ENCODE data around the gene INPP5B. TPM values are rescaled to one million over a fixed set of nuclear protein-coding genes. Genes with fewer than 3 reads are reported as not detected.
"Not testable (repeated sequence)": the region's sequence is repeated elsewhere in the genome, so short reads cannot be mapped to it uniquely, and the experiment has no call there.

INPP5B gene
- total RNA-seq, 1 donor from 2014 or later: 13.7 TPM

DNA sequence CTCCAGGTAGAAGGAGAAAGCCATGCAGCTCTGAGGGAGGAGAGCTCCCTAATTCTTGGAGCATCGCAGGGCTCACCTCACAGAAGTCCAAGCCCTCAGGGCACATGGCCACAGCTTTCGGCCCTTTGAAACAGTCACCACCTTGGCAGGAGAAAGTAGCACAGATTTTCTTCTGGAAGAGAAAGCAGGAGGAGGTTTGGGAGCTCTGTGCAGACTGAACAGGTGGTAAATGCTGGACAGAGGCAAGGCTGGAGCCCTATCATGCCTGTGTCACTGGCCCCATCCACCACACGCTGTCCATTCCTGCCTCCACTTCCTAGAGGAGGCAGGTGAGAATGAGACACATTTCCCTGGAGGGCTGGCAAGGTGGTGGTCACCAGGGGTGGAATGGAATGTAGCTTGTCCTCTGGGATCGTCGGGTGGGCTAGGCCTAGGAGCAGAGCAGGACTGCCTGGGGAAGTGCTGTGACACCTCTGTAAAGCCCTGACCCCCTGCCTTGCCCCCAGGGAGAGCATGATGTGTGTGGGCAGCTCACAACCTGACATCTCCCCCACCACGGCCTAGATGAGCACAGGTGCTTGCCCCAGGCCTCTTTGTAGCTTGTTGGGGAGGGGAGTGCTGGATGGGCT is 2.8 kb upstream of the INPP5B start:
- intact Hi-C loops (cut with DNase I): loop anchor here (5.0 kb wide), 3 partner anchors 38 to 257 kb away; partner anchors contain the start of genes C1orf122, CDCA8 and YRDC
- DNase-seq (ENCODE audit: low spot score): no peak

DNA sequence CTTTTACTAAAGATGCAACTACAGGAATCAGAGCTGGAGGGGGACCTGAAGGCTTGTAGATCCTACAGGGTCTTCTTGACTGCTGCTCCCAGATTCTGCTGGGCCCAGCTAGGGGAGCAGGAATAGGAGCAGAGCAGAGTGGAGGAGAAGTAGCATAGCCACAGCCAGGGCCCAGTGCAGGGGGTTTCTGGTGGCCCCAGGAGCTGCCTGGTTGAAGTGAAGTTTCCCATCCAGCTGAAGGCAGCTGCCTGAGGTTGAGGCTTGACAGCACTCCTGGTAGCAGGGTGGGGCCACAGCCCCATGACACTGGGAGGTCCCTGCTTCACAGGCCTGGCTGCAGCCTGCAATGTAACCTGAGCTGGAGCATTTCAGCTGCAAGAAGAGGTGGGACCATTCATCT is 2.0 kb upstream of the INPP5B start:
- intact Hi-C loops (cut with DNase I): loop anchor here (5.0 kb wide), 3 partner anchors 38 to 257 kb away; partner anchors contain the start of genes C1orf122, CDCA8 and YRDC
- peak; percentile 39 for DNase-seq (ENCODE audit: low spot score)

DNA sequence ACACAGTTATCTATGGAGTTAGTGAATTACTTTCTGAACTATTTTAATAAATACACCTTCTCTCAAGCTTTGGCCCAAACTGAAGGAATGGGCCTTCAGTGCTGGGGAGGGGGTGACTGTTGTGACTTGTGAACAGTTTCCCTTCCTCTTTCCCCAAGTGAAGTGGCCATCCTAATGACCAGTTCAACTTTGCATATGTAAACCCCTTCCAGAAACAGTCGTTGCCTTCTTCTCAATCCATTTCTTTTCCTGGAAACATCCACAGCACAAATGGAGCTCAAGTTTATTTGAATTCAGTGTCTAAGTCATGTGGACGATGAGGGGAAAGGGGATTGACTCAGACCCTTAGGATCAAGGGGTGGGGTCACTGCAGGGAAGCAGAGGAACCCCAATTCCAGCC is 1.3 kb upstream of the INPP5B start:
- intact Hi-C loops (cut with DNase I): loop anchor here (5.0 kb wide), 3 partner anchors 39 to 256 kb away; partner anchors contain the start of genes C1orf122, CDCA8 and YRDC
- no peak for DNase-seq (ENCODE audit: low spot score)

DNA sequence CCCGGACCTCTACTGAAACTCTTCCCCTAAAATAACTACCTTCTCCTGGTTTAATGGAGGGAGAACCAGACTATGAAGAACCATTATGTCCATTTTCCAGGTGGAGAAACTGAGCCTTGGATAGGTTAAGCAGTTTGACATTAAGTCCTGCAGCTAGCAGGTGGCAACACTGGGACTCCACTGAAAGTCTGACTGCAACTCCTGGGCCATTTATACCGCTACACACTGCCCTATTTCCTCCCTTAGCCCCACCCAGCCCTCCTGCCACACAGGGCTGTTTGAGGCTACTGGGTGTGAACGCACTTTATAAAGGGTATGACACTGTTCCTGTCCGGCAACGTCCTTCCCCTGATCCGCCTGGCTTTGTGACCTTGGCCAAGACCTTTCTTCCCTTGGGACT is 511 bp upstream of the INPP5B start:
- intact Hi-C loops (cut with DNase I): loop anchor here (5.0 kb wide), 3 partner anchors 40 to 255 kb away; partner anchors contain the start of genes C1orf122, CDCA8 and YRDC
- no peak for DNase-seq (ENCODE audit: low spot score)

DNA sequence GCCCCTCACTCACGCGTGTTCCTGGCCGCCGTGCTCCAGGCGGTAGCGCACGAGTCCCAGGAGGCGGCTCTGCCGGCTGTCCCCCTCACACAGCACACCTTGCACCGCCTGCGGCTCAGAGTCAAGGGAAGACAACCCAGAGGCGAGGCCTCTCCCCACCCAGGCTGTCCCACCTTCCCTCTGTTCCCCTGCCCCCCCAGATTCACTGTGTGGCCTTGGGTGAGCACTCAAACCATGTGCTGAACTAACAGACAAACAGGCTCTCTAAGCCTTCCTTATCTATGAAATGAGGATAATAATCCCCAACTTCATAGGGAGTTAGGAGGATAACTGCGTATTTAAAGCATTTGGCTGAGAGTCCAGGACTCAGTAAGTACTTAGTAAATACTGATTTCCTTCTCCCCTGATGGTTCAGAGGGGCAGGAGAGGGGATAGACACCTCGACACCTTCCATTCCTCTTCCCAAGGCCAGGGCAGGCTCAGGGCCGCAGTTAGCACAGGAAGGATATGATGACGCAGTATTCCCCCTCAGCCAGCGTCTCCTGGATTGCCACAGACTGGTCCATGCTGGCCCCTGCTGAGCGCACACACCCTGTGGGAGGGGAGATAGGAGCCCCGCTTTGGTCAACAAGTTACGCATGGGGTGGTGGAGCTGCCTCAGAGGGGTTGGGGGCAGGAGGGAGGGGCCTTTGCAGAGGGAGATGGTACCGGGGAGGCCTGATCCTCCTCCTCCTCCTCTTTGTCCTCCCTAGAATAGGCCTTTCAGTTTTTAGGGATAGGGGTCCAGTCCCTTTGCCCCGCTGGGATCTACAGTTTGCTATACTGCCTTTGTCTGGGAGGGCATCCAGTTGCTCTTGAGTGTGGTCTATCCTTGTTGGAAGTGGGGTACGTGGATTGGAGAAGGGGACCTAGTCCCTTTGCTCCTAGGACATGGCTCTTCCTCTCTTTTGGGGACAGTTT is 830 bp downstream of the INPP5B start:
- peak; percentile 79 for DNase-seq (ENCODE audit: low spot score)
- intact Hi-C loops (cut with DNase I): loop anchor here (5.0 kb wide), 3 partner anchors 41 to 254 kb away; partner anchors contain the start of genes C1orf122, CDCA8 and YRDC

DNA sequence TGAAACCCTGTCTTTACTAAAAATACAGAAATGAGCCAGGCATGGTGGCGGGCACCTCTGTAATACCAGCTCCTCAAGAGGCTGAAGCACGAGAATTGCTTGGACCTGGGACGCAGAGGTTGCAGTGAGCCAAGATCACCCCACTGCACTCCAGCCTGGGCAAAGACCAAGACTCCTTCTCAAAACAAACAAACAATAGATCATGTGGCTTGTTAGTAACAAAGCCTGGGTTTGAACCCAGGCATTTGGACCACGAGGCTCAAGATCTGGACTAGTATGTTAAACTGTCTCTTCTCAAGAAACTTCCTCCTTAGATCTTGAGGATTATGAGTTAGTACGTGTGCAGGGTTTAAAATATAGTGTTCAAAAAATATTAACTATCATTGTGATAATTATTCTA is 1.6 kb downstream of the INPP5B start:
- no peak for DNase-seq (ENCODE audit: low spot score)
- intact Hi-C loops (cut with DNase I): loop anchor here (5.0 kb wide), 3 partner anchors 42 to 253 kb away; partner anchors contain the start of genes C1orf122, CDCA8 and YRDC

DNA sequence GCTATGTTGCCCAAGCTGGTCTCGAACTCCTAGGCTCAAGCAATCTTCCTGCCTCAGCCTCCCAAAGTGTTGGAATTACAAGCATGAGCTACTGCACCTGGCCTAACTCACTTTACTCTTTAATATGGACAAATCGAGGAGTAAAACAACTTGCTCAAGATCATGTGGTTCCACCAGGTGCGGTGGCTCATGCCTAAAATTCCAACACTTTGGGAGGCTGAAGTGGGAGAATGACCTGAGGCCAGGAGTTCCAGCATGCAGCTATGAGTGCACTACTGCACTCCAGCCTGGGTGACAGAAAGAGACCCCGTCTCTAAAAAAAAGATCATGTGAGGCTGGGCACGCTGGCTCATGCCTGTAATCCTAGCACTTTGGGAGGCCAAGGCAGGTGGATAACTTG is 2.0 kb downstream of the INPP5B start:
- no peak for DNase-seq (ENCODE audit: low spot score)
- intact Hi-C loops (cut with DNase I): loop anchor here (5.0 kb wide), 3 partner anchors 42 to 253 kb away; partner anchors contain the start of genes C1orf122, CDCA8 and YRDC

DNA sequence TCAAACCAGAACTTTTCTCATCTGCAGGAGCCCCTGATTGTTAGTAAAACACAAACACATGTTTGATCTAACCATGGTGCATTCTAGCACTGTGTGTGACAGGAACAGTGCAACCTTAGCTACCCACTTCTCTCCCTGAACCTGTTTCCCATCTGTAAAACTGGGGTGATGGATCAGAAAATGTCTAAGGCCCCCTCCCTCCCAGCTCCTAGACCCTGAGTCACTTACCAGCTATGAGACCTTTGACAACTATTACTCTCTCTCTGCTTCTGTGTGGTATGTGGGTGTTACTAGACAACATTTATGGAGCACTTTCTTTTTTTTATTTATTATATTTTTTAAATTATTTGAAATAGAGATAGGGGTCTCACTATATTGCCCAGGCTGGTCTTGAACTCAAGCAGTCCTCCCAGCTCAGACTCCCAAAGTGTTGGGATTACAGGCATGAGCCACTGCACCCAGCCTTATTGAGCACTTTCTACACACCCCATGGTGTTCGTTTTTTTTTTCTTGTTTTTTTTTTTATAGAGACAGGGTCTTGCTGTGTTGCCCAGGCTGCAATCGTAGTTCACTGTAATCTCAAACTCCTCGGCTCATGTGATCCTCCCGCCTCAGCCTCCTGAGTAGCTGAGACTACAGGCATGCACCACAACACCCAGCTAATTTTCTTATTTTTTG is 2.6 kb downstream of the INPP5B start:
- intact Hi-C loops (cut with DNase I): no loop called here
- no peak for DNase-seq (ENCODE audit: low spot score)

DNA sequence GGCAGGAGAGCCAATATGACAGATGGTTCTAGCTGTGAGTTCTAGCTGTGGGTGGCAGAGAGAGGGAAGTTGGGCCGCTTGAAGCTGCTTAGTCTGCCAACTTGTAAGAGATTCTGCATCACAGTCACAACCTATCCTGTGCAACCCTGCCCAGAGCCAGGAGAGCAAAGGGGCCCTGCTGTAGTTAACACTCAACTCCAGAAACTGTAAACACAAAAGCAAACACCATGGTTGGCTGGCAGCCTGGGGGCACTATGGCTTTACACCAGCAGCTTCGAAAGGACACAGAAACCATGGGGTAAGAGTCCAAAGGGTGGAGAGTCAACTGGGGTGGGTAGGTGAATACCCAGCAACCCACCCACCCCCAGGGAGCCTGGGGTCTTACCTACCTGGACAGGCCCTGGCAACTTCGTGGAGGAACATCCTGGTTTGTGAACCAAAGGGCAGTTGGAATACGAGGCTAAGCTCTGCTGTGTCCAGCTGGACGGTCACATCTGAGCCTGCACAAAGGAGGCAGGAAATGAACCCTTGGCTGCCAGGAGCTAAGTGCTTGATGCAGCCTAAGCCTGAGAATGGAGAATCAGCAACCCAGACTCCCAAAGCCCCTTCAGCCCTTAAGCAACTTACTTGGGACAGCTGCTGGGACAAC is 6.4 kb downstream of the INPP5B start:
- intact Hi-C loops (cut with DNase I): no loop called here
- DNase-seq (ENCODE audit: low spot score): no peak

DNA sequence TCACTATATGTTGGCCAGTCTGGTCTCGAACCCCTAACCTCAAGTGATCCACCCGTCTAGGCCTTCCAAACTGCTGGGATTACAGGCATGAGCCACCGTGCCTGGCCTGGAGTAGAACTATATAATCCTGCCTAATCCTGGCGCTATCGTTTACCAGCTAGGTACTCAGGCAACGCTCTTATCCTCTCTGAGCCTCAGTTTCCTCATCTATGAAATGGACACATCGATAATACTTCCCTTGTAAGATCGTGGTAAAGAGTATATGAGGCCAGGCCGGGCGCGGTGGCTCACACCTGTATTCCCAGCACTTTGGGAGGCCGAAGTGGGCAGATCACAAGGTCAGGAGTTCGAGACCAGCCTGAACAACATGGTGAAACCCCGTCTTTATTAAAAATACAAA is 10.1 kb downstream of the INPP5B start:
- DNase-seq (ENCODE audit: low spot score); intact Hi-C loops (cut with DNase I): not testable (repeated sequence)

DNA sequence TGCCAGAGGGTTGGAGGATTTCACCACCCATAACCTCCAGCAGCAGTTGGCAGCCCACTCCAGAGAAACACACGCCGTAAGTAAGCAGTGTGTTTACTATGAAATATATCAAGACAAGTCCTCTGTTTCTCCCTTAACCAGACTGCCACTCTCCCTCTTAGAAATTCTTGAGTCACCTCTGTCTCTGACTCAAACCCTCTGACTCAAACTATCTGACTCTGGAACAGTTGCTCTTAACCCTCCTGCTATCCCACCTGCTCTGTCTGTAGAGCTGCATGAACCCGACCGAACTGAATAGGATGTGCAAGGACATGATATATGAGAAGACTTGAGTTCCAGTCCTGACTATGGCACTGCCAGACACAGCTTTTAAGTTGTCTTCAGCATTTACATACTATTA is 14.1 kb downstream of the INPP5B start:
- DNase-seq (ENCODE audit: low spot score): no peak
- intact Hi-C loops (cut with DNase I): loop anchor here (5.0 kb wide), 1 partner anchor 75 kb away; the partner anchor contains the start of gene MTF1

DNA sequence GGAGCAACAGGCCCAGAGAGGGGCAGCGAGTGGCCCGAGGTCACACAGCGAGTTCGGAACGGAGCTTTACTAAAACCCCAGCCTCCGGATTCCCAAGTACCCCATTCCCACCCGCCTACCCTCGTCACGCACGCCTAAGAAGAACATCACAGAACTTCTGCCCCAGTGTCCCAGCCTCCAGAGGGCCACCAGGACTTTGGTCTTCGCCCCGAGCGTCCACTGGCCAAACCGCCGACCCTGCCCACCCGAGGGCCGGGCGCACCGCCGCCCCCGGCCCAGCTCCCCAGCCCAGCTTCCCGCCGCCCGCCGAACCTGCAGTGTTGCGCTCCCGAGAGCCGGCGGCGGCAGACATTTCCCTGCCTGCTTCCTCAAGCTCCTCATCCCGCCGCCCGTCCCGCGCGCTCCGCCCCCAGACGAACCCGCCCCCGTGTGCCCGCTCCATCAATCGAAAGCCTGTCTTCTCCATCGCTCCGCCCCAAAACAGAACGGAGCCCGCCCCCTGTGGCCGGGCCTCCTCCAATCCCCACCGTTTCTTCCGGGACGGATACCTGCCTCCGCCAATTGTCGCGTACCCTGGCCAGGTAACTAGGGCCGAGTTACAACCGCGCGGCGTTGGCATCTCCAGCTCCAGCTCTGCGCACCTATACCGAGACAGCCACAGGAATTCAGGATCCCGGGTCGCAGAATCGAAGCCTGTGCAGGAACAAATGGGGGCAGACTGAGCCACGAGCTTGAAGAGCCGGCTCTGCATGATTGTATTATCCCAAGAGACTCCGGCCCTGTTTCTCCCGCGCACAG is 15.3 kb downstream of the INPP5B start:
- peak; percentile 98 for DNase-seq (ENCODE audit: low spot score)

DNA sequence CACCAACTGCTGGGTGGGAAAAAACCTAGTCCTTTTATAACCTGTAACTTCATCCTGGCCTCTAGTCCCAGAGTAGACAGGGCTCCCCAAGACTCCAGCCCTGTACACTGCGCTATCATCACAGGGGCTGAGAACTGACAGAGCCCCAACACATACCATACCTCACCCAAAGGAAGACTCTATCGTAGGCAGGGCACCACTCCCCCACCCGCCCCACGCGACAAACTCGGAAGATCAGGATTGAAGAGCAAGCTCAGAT is 15.8 kb downstream of the INPP5B start:
- intact Hi-C loops (cut with DNase I): loop anchor here (5.0 kb wide), 1 partner anchor 74 kb away; the partner anchor contains the start of gene MTF1
- no peak for DNase-seq (ENCODE audit: low spot score)

More for the DNA sequence above, 15.3 kb downstream of the INPP5B start:
- intact Hi-C loops (cut with DNase I): loop anchor here (5.0 kb wide), 1 partner anchor 74 kb away; the partner anchor contains the start of gene MTF1

DNA sequence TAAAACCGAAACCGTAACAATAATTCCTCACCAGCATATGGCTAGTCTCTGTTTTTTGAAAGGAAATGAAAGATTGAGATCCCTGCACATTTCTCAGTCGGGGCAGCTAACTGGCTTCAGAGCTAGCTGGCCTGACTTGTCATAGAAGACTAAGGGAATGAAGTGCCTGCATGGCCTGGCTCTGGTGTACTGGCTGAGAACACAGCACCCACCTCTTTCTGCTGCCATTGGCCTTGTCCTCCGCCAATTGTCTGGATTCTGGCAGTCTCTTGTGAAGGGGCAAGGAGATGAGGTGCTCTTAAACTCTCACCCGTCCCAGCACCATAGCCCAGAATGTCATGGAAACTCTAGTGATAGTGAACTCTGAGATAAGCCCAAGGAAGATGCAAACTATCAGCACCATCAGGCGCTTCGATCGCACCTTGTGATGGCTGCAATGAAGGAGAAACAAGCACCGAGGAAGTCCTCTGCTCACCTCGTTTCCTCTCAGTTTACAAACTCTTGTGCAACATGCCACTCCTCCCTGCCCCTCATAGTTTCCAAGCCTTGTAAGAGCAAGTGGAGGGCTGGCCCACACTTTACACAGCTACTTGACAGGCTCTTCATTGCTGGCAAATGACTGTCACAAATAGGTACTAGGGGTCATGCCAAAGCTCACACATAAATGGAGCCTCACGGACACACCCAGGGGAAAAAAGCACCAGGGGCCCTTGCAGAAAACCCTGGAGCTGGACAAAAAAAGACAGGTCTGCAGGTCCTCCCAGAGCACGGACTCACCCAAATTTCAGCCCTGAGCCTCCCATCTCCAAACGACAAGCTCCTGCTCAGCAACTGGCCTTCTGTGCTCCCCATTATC is 16.4 kb downstream of the INPP5B start:
- intact Hi-C loops (cut with DNase I): loop anchor here (5.0 kb wide), 1 partner anchor 73 kb away; the partner anchor contains the start of gene MTF1
- DNase-seq (ENCODE audit: low spot score): no peak

DNA sequence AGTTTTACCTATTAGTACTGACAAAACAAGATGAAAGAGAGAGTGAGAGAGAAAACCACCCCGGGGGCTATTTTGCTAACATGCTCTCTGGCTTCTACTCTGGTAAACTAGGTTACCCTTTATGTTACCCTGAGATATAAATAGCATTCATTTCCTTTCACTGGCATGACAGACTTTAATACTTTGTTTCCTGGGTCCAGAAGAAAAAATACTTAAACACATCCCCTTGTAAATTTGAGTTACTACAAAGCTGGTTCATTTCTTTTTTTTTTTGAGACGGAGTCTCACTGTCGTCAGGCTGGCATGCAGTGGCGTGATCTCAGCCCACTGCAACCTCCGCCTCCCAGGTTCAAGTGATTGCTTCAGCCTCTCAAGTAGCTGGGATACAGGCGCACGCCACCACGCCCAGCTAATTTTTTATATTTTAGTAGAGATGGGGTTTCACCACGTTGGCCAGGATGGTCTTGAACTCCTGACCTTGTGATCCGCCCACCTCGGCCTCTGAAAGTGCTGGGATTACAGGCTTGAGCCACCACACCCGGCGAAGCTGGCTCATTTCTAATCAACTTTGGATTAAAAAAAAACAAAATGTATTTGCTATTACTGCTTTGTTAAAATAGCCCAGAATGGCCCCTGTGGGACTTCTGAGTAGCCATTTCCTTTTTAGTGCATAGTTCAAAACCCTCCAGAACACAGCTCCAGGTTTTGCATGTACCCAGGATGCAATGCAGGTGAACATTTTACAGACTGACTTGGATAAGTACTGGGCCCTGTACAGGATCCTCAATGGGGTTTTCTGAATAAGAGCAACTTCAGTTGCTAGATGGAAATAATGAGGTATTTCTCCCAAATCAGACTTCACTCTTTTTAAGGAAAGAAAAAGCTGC is 20.6 kb downstream of the INPP5B start:
- intact Hi-C loops (cut with DNase I): no loop called here
- DNase-seq (ENCODE audit: low spot score): no peak

DNA sequence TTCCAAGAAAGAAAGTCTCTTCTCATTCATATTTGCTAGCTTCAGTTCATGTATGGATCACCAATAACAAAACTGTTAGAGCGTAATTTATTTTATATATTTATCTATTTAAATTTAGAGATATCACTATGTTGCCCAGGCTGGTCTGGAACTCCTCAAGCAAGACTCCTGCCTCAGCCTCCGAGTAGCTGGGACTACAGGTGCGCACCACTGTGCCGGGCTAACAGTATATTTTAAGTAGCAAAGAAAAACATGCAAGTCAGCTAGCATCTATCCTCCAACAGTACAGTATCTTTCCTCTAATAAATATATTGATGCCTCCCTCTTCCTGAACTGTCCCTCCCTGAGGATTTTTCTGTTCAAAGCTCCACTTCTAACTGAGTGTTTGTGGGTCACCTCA is 21.5 kb downstream of the INPP5B start:
- intact Hi-C loops (cut with DNase I): no loop called here

DNA sequence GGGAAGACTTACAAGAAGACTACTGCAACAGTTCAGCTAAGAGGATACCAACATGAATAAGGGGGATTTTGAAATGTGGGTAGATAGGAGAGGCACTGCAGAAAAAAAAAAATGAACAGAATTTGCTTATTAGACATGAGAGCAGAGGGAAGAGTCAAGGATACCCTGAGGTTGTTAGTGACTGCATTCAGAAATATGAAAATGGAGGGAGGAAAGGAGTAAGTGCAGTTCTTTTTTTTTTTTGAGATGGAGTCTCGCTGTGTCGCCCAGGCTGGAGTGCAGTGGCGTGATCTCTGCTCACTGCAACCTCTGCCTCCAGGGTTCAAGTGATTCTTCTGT is 23.3 kb downstream of the INPP5B start:
- no peak for DNase-seq (ENCODE audit: low spot score)
- intact Hi-C loops (cut with DNase I): no loop called here

More for the DNA sequence above, 21.5 kb downstream of the INPP5B start:
- DNase-seq (ENCODE audit: low spot score): no peak
